Renal pelvis (tissue), 4 donors: ENCODE data around the gene APP. TPM values are rescaled to one million over a fixed set of nuclear protein-coding genes. Genes with fewer than 3 reads are reported as not detected.

Experiments
- DNase-seq: peaks from one replicate; pipeline ENCODE4 v3.0.0-alpha.2; 2013
- polyA plus RNA-seq, 3 donors: library from polyadenylated mRNA; unstranded; fragments of 120-200 nt; gene quantifications; one replicate each; pipeline ENCODE4 v1.2.1, GENCODE V29; 2013; ENCODE audit not compliant: insufficient read length in 3 of 3

Gene APP
- polyA plus RNA-seq, 3 donors: 807 to 871 (median 813) TPM

DNA sequence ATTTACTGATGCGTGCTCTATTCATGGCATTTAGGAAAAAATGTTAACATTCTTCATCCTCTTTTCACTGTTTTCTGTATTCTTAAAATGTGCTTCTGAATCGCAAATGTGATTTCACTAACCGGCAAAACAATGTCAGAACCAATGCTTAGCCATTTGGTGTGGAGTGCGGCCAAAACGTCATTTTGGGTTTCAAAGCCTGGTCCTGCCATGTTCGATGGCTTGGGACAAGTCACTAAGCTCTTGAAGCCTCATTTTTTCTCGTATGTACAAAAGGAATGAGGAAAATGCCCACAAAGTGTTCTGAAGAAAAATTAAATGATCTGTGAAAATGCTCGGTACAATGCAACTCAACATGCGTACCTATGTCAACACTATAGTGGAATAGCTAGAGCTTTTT lies 175.3 kb downstream of the APP start:
- no peak for DNase-seq

DNA sequence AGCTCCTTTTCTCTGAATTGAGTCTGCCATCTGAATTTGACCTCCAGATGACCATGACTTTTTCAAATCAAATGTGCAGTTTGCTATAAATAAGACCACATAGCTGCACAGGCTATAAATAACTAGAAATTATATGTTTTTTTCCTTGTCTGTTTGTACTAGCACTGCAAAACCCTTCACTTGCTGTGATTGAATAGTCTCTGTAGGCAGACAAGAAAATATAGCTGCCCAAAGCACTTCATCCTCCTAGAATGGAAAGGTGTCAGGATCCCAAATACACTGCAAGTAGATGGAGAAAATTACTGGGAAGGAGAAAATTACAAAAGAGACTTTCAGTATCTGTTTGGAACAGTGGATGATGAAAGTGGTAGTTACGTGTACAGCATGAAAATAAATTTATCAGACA lies 175.8 kb downstream of the APP start:
- DNase-seq: no peak

GRCh38 chr21:25988738-25989137 lies 181.8 kb downstream of the APP start:
- no peak for DNase-seq

DNA sequence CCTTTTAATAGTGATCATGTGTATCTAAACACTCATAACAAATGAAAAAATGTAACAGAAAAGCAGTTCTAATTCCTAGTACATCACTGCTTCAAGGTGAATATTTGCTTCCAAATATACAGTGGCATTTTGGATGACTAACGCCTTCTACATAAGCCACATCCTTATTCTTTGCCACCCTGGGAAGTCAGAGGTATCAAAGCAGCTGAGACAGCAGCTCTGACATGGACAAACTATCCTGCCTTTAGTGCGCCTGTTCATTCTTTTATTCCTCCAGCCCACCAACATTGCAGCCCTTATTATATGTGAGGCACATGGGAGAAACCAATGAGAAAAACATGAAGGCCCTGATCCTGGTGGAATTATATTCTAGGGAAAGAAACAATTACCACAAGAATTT lies 183.0 kb downstream of the APP start:
- DNase-seq: no peak

DNA sequence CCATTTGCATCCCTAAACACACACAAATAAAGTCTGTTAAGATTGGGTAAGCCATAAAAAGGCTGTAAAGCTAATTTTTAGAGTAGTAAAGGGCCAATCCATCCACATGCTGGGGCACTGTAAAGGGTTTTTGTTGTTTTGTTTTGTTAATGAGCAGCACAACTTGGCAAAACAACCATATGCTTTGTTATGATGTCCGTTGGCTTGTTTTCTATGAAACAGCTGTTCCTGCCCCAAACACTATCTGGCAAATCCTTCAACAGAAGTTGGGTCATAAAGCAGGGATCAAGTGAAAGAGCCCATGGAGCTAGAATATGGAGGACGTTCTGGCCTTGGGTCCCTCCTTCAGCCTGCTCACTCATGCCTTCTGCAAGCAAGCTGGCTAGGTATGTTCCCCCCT lies 183.6 kb downstream of the APP start:
- no peak for DNase-seq

GRCh38 chr21:25985990-25986389 lies 184.6 kb downstream of the APP start:
- no peak for DNase-seq

- DNase-seq: no peak
Observed at GRCh38 chr21:25984538-25984937, 186.0 kb downstream of the APP start.

- DNase-seq: no peak
Observed at GRCh38 chr21:25983745-25984144, 186.8 kb downstream of the APP start.

DNA sequence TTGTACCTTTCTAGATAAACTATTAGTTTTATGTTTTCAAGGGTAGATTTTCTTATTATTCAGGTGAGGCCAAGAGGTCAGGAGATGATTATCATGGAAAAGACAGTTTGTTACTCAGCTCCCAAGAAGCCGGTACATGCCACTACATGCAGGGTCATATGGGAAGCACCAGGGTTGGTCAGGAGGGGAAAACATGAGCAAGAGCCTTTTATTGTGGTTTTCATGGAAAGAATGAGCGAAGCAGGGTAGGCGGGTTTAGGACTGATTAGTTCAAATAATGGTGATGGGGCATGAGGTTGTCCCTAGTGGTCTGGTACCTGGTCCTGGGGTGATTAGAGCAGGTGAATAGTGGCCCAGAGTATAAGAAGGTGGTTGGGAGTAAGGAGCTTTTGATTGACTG lies 189.9 kb downstream of the APP start:
- DNase-seq: no peak

- DNase-seq: no peak
Observed at GRCh38 chr21:25979845-25980616, 190.5 kb downstream of the APP start.

GRCh38 chr21:25977068-25977611 lies 193.4 kb downstream of the APP start:
- DNase-seq: no peak

DNA sequence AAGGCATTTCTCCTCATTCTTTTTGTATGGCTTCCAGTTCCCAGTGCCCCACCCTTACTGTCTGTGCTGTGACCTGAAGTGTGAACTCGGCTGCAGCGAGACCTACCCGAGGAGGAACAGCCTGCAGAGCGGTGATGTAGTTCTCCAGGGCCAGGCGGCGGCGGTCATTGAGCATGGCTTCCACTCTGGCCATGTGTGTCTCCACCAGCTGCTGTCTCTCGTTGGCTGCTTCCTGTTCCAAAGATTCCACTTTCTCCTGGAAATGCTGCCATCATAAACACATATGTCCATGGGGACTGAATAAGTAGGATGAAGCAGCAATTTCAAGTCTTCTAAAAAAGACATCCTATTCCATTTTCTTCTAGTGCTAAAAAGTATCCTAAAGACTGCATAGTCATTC lies 195.6 kb downstream of the APP start:
- no peak for DNase-seq

GRCh38 chr21:25970254-25970930 lies 200.2 kb downstream of the APP start:
- no peak for DNase-seq

DNA sequence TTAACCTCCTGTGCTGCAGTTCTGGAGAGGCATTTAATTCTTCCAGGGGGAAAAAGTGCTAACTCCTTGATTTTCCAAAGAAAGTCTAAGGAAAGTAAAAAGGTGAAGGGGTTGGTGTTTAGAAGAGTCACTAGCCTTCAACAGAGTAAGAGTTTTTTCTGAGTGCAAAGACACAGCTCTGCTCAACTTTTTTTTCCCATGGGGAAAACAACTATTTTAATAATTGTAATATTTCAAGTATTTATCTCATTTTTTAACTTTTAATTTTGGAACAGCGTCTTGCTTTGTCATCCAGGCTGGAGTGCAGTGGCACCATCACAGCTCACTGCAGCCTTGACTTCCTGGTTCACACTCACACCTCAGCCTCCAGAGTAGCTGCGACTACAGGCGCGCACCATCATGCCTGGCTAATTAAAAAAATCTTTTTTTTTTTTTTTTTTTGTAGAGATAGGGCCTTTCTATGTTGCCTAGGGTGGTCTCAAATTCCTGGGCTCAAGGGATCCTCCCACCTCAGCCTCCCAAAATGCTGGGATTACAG lies 202.6 kb downstream of the APP start:
- no peak for DNase-seq

DNA sequence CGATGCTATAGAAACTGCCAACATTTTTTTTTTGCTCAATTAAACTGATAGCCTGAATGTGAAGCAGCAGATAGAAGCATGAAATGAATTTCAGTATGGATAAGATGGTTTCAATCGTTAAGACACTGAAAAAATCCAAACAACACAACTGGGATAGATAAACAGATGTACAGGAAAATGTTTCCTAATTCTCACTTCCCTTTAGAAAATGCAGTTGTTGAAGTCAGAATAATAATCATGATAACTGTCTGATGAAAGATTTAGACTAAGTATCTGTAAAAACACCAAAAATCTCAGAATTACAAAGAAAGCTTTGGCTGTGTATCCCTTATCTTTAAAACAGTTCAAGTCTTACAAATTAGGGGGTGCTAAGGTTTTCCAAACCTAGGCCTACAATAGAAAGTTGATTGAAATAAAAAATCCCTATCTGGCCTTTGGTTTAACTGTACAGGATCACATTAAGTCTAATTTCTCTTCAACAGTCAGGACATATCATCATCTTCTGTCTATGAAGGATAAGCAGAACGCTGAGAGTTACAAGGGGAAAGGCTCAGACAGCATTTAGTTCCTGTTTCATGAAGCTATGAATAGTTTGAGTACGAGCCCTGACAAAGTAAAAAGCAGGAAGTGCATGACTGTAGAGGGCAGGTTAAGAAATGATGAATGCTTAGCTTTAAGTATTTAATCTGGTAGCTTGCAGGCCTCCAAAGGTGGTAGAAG lies 203.2 kb downstream of the APP start:
- peak; percentile 14 for DNase-seq

GRCh38 chr21:25965951-25966707 lies 204.4 kb downstream of the APP start:
- DNase-seq: no peak

- no peak for DNase-seq
Observed at GRCh38 chr21:25964926-25965325, 205.6 kb downstream of the APP start.

DNA sequence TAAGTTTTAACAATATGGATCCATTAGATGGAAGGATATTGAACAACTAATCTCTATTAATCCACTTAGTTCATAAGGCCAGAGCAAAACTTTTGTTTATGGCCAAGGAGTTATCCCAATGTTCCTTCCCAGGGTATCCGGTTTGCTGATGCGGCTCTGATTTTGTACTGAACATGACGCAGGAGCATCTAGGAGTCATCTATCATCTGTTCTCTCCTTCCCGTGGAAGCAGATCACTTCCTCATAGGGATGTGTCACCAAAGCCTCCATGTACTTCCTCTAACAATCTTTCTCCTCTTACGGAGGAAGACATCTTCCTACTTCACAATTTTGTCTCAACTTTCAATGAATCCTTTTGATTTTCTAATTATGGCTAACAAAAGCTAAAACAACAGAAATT lies 206.6 kb downstream of the APP start:
- no peak for DNase-seq

DNA sequence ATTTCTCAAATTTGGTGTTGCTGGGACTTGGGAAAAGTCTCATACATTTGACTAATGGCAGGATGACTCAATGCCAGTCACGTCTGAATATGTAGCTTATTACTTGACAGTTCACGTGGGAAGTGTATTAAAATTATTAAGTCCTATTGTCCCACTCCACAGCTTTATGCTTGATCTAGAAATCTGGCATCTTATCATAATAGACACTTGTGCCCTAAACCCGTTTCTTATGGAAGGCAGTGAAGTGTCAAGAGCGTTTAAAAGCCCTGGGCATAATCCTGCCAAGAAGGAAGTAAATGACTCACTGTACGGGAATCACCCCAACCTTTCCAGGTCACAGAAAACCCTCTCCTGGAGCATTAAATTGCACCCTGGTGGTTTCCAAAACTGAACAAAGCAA lies 207.4 kb downstream of the APP start:
- peak; percentile 15 for DNase-seq

GRCh38 chr21:25961042-25961441 lies 209.5 kb downstream of the APP start:
- DNase-seq: no peak

DNA sequence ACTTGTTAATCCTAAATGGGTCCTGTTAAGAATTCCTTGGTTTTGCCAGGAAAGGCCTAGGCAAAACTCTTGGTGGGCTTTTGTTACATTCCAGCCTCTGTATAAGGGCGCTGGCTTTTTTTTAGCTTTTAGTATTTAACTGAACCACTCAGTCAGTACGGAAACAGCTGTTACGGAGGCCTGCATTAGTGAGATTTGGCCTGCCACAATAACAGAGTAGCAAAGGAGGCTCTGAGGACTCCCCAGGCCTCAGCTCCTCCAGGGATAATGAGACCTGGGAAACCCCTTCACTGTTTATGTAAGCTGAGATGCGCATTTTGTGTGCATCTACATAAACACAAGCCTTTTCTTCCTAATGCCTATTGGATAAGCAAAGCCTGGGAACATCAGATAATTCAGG lies 210.2 kb downstream of the APP start:
- DNase-seq: no peak

- no peak for DNase-seq
Observed at GRCh38 chr21:25959799-25960198, 210.8 kb downstream of the APP start.
